Muscle layer of colon (tissue), 2 donors: ENCODE measurements around the gene POLR3C.
"Not testable (repeated sequence)": the region's sequence is repeated elsewhere in the genome, so short reads cannot be mapped to it uniquely, and the experiment has no call there.

Experiments used
- H3K27ac ChIP-seq: one replicate; pipeline ENCODE4 v1.7.0; 2013; ENCODE audit warnings: low read depth, mild to moderate bottlenecking, low read length, moderate library complexity
- H3K27me3 ChIP-seq, 2 donors: one replicate each; pipeline ENCODE4 v1.7.0; 2013; ENCODE audit warnings: low read length in 2 of 2, mild to moderate bottlenecking in 2 of 2; ENCODE audit not compliant: insufficient read depth in 2 of 2, control insufficient read depth in 1 of 2
- H3K36me3 ChIP-seq: one replicate; pipeline ENCODE4 v1.7.0; 2013; ENCODE audit warnings: mild to moderate bottlenecking, low read length; ENCODE audit not compliant: insufficient read depth
- H3K4me1 ChIP-seq: one replicate; pipeline ENCODE4 v1.7.0; 2013; ENCODE audit warnings: mild to moderate bottlenecking, low read length; ENCODE audit not compliant: insufficient read depth
- H3K4me3 ChIP-seq, 2 donors: one replicate each; pipeline ENCODE4 v1.7.0; 2013; ENCODE audit warnings: low read length in 2 of 2, low read depth in 1 of 2, mild to moderate bottlenecking in 1 of 2, moderate library complexity in 1 of 2
- H3K9ac ChIP-seq: one replicate; pipeline ENCODE4 v1.7.0; 2013; ENCODE audit warnings: low read length
- H3K9me3 ChIP-seq: one replicate; pipeline ENCODE4 v1.7.0; 2013; ENCODE audit warnings: mild to moderate bottlenecking, low read length
- donor health status: abdominal sarcoma.
- donor health status: Adenocarcinoma of cecum.

The POLR3C gene

GRCh38 chr1:145823565-145824498 is at the start of gene POLR3C, which contains the start of gene RNF115:
Gene POLR3C, plus strand, starts transcription at chr1:145824200. Its CDS starts 1,577 bp downstream, at chr1:145825777.
Gene RNF115, minus strand, starts transcription at chr1:145824095. Its CDS starts 222 bp downstream, at chr1:145823873.
- H3K36me3 ChIP-seq: peaks cover 24% of the 10 kb centered on the region
- H3K9ac ChIP-seq: peak within 1 kb of the TSS; percentile 77
- H3K27ac ChIP-seq: peak within 1 kb of the TSS; percentile 92
- H3K4me1 ChIP-seq: peaks cover 13% of the 10 kb centered on the region
- no peaks in the 10 kb centered on the region for H3K27me3 ChIP-seq
- peak within 1 kb of the TSS; percentile 89 to 98 for H3K4me3 ChIP-seq
- no peaks in the 10 kb centered on the region for H3K9me3 ChIP-seq

GRCh38 chr1:145777357-145778145 is 46.4 kb upstream of the POLR3C start:
- H3K36me3 ChIP-seq: no peaks in the 10 kb centered on the region
- H3K9me3 ChIP-seq: no peaks in the 10 kb centered on the region
- H3K4me1 ChIP-seq: peaks cover 5% of the 10 kb centered on the region
- no peak overlapping the region for H3K4me3 ChIP-seq
- H3K27me3 ChIP-seq: no peaks in the 10 kb centered on the region
- H3K27ac ChIP-seq: no peak overlapping the region
- no peak overlapping the region for H3K9ac ChIP-seq

GRCh38 chr1:145778146-145778540 is 45.9 kb upstream of the POLR3C start:
- Histone ChIP-seq H3K27ac (no peak overlapping the region), H3K9me3 (no peaks in the 10 kb centered on the region), H3K4me3 (no peak overlapping the region), H3K9ac (no peak overlapping the region), H3K27me3 (no peaks in the 10 kb centered on the region), H3K36me3 (no peaks in the 10 kb centered on the region), H3K4me1 (peaks cover 5% of the 10 kb centered on the region)

GRCh38 chr1:145782272-145783099 is 41.5 kb upstream of the POLR3C start:
- H3K4me1 ChIP-seq: peaks cover 17% of the 10 kb centered on the region
- no peaks in the 10 kb centered on the region for H3K27me3 ChIP-seq
- no peak overlapping the region for H3K9ac ChIP-seq
- peak overlapping the region in 1 of 2 donors; percentile 17 for H3K4me3 ChIP-seq
- H3K27ac ChIP-seq: no peak overlapping the region
- H3K36me3 ChIP-seq: no peaks in the 10 kb centered on the region
- H3K9me3 ChIP-seq: no peaks in the 10 kb centered on the region

GRCh38 chr1:145784409-145784808 is 39.6 kb upstream of the POLR3C start:
- peak overlapping the region; percentile 43 for H3K27ac ChIP-seq
- H3K4me1 ChIP-seq: peaks cover 17% of the 10 kb centered on the region

GRCh38 chr1:145785547-145785946 is 38.5 kb upstream of the POLR3C start:
- Histone ChIP-seq H3K36me3 (peaks cover 10% of the 10 kb centered on the region), H3K27ac (no peak overlapping the region), H3K9ac (no peak overlapping the region)

More at GRCh38 chr1:145784409-145784808, 39.6 kb upstream of the POLR3C start:
- Histone ChIP-seq H3K36me3 (peaks cover 10% of the 10 kb centered on the region), H3K9ac (no peak overlapping the region), H3K9me3 (no peaks in the 10 kb centered on the region), H3K27me3 (no peaks in the 10 kb centered on the region), H3K4me3 (peak overlapping the region in 1 of 2 donors; percentile 43)

GRCh38 chr1:145786271-145786670 is 37.7 kb upstream of the POLR3C start:
- Histone ChIP-seq H3K27ac (no peak overlapping the region), H3K4me1 (peaks cover 17% of the 10 kb centered on the region), H3K36me3 (peaks cover 10% of the 10 kb centered on the region), H3K27me3 (no peaks in the 10 kb centered on the region), H3K4me3 (no peak overlapping the region), H3K9me3 (no peaks in the 10 kb centered on the region), H3K9ac (no peak overlapping the region)

More at GRCh38 chr1:145785547-145785946, 38.5 kb upstream of the POLR3C start:
- no peaks in the 10 kb centered on the region for H3K9me3 ChIP-seq
- H3K4me3 ChIP-seq: no peak overlapping the region
- peaks cover 17% of the 10 kb centered on the region for H3K4me1 ChIP-seq
- H3K27me3 ChIP-seq: no peaks in the 10 kb centered on the region

- Histone ChIP-seq H3K9ac (no peak overlapping the region), H3K4me1 (peaks cover 12% of the 10 kb centered on the region), H3K9me3 (no peaks in the 10 kb centered on the region), H3K4me3 (no peak overlapping the region), H3K27ac (no peak overlapping the region), H3K36me3 (peaks cover 10% of the 10 kb centered on the region), H3K27me3 (no peaks in the 10 kb centered on the region)
Measured at GRCh38 chr1:145788580-145788979, 35.4 kb upstream of the POLR3C start.

- H3K27me3 ChIP-seq, H3K9me3 ChIP-seq, H3K4me3 ChIP-seq, H3K9ac ChIP-seq, H3K4me1 ChIP-seq, H3K27ac ChIP-seq: not testable (repeated sequence)
- H3K36me3 ChIP-seq: peaks cover 10% of the 10 kb centered on the region
Measured at GRCh38 chr1:145791860-145792259, 32.1 kb upstream of the POLR3C start.

GRCh38 chr1:145792484-145792883 is 31.5 kb upstream of the POLR3C start:
- H3K9me3 ChIP-seq: no peaks in the 10 kb centered on the region
- H3K27ac ChIP-seq: no peak overlapping the region
- H3K27me3 ChIP-seq: no peaks in the 10 kb centered on the region
- peaks cover 10% of the 10 kb centered on the region for H3K36me3 ChIP-seq
- no peaks in the 10 kb centered on the region for H3K4me1 ChIP-seq
- H3K4me3 ChIP-seq: no peak overlapping the region
- H3K9ac ChIP-seq: no peak overlapping the region
